Muscle layer of duodenum (tissue), 2 donors: ENCODE results near the gene RBM26.

Experiments
- H3K27ac ChIP-seq: one replicate; pipeline ENCODE4 v1.7.0; 2013; ENCODE audit warnings: mild to moderate bottlenecking, low read length
- H3K27me3 ChIP-seq: one replicate; pipeline ENCODE4 v1.7.0; 2013; ENCODE audit warnings: low read depth, mild to moderate bottlenecking, control low read depth, low read length
- H3K36me3 ChIP-seq, 2 donors: one replicate each; pipeline ENCODE4 v1.7.0; 2013; ENCODE audit warnings: low read length in 2 of 2, control low read depth in 1 of 2, mild to moderate bottlenecking in 1 of 2; ENCODE audit not compliant: insufficient read depth in 2 of 2, control insufficient read depth in 1 of 2
- H3K4me1 ChIP-seq, 2 donors: one replicate each; pipeline ENCODE4 v1.7.0; 2013; ENCODE audit warnings: low read length in 2 of 2, mild to moderate bottlenecking in 2 of 2, control low read depth in 1 of 2, moderate library complexity in 1 of 2; ENCODE audit not compliant: insufficient read depth in 2 of 2, control insufficient read depth in 1 of 2
- H3K4me3 ChIP-seq, 2 donors: one replicate each; pipeline ENCODE4 v1.7.0; 2013; ENCODE audit warnings: low read length in 2 of 2, low read depth in 1 of 2, mild to moderate bottlenecking in 1 of 2
- H3K9me3 ChIP-seq, 2 donors: one replicate each; pipeline ENCODE4 v1.7.0; 2013; ENCODE audit warnings: low read length in 2 of 2, control low read depth in 1 of 2, mild to moderate bottlenecking in 1 of 2; ENCODE audit not compliant: control insufficient read depth in 1 of 2
- donor health status: healthy.

The RBM26 gene

GRCh38 chr13:79318664-79319063 is 87.4 kb downstream of the RBM26 start:
- Histone ChIP-seq H3K27ac (no peak overlapping the region), H3K4me3 (no peak overlapping the region), H3K4me1 (no peaks in the 10 kb centered on the region), H3K27me3 (no peaks in the 10 kb centered on the region), H3K36me3 (peaks cover 15% of the 10 kb centered on the region in 2 donors), H3K9me3 (no peaks in the 10 kb centered on the region)

GRCh38 chr13:79317856-79318255 is 88.2 kb downstream of the RBM26 start:
- H3K27me3 ChIP-seq: no peaks in the 10 kb centered on the region
- H3K4me3 ChIP-seq: no peak overlapping the region
- H3K36me3 ChIP-seq: peaks cover 15% of the 10 kb centered on the region in 2 donors
- H3K4me1 ChIP-seq: no peaks in the 10 kb centered on the region
- no peaks in the 10 kb centered on the region for H3K9me3 ChIP-seq
- no peak overlapping the region for H3K27ac ChIP-seq

- H3K4me3 ChIP-seq: no peak overlapping the region
- no peaks in the 10 kb centered on the region for H3K9me3 ChIP-seq
- no peaks in the 10 kb centered on the region for H3K36me3 ChIP-seq
- no peaks in the 10 kb centered on the region for H3K27me3 ChIP-seq
- H3K27ac ChIP-seq: no peak overlapping the region
- H3K4me1 ChIP-seq: no peaks in the 10 kb centered on the region
These were observed 91.4 kb downstream of the RBM26 start for GRCh38 chr13:79314652-79315051.

- Histone ChIP-seq H3K9me3 (no peaks in the 10 kb centered on the region), H3K27ac (no peak overlapping the region)
These were observed 93.7 kb downstream of the RBM26 start for GRCh38 chr13:79312340-79312855.

GRCh38 chr13:79311386-79311785 is 94.7 kb downstream of the RBM26 start:
- Histone ChIP-seq H3K4me1 (peaks cover 0 to 6% of the 10 kb centered on the region in 2 donors), H3K36me3 (no peaks in the 10 kb centered on the region), H3K27me3 (no peaks in the 10 kb centered on the region), H3K9me3 (no peaks in the 10 kb centered on the region), H3K27ac (no peak overlapping the region), H3K4me3 (no peak overlapping the region)

More at GRCh38 chr13:79312340-79312855, 93.7 kb downstream of the RBM26 start:
- Histone ChIP-seq H3K4me3 (no peak overlapping the region), H3K4me1 (peaks cover 0 to 3% of the 10 kb centered on the region in 2 donors), H3K36me3 (no peaks in the 10 kb centered on the region), H3K27me3 (no peaks in the 10 kb centered on the region)

- peaks cover 0 to 6% of the 10 kb centered on the region in 2 donors for H3K4me1 ChIP-seq
- H3K27ac ChIP-seq: no peak overlapping the region
- no peaks in the 10 kb centered on the region for H3K27me3 ChIP-seq
- H3K36me3 ChIP-seq: no peaks in the 10 kb centered on the region
- H3K9me3 ChIP-seq: no peaks in the 10 kb centered on the region
- H3K4me3 ChIP-seq: no peak overlapping the region
These were observed 96.4 kb downstream of the RBM26 start for GRCh38 chr13:79309690-79310089.

GRCh38 chr13:79307866-79308298 is 98.2 kb downstream of the RBM26 start:
- no peak overlapping the region for H3K4me3 ChIP-seq
- no peaks in the 10 kb centered on the region for H3K36me3 ChIP-seq
- no peaks in the 10 kb centered on the region for H3K27me3 ChIP-seq
- no peak overlapping the region for H3K27ac ChIP-seq
- H3K4me1 ChIP-seq: peaks cover 0 to 6% of the 10 kb centered on the region in 2 donors
- no peaks in the 10 kb centered on the region for H3K9me3 ChIP-seq

GRCh38 chr13:79307433-79307861 is 98.6 kb downstream of the RBM26 start:
- Histone ChIP-seq H3K4me1 (peaks cover 0 to 6% of the 10 kb centered on the region in 2 donors), H3K27ac (no peak overlapping the region), H3K9me3 (no peaks in the 10 kb centered on the region), H3K36me3 (no peaks in the 10 kb centered on the region), H3K4me3 (no peak overlapping the region), H3K27me3 (no peaks in the 10 kb centered on the region)

- Histone ChIP-seq H3K4me1 (peaks cover 0 to 6% of the 10 kb centered on the region in 2 donors), H3K36me3 (no peaks in the 10 kb centered on the region), H3K27ac (no peak overlapping the region), H3K9me3 (no peaks in the 10 kb centered on the region), H3K27me3 (no peaks in the 10 kb centered on the region), H3K4me3 (no peak overlapping the region)
These were observed 99.4 kb downstream of the RBM26 start for GRCh38 chr13:79306650-79307049.

- H3K27me3 ChIP-seq: no peaks in the 10 kb centered on the region
- H3K27ac ChIP-seq: no peak overlapping the region
- no peaks in the 10 kb centered on the region for H3K4me1 ChIP-seq
- H3K4me3 ChIP-seq: no peak overlapping the region
- H3K9me3 ChIP-seq: no peaks in the 10 kb centered on the region
- H3K36me3 ChIP-seq: no peaks in the 10 kb centered on the region
These were observed 108.9 kb downstream of the RBM26 start for GRCh38 chr13:79297128-79297527.

GRCh38 chr13:79295906-79296706 is 109.9 kb downstream of the RBM26 start:
- H3K36me3 ChIP-seq: no peaks in the 10 kb centered on the region
- H3K4me3 ChIP-seq: no peak overlapping the region
- H3K4me1 ChIP-seq: no peaks in the 10 kb centered on the region
- no peaks in the 10 kb centered on the region for H3K27me3 ChIP-seq
- no peaks in the 10 kb centered on the region for H3K9me3 ChIP-seq
- H3K27ac ChIP-seq: no peak overlapping the region
